Tibial nerve (tissue), 4 donors: ENCODE data around the gene ZNF575. TPM values are rescaled to one million over a fixed set of nuclear protein-coding genes. Genes with fewer than 3 reads are reported as not detected.

Experiments used
- DNase-seq, 2 donors: peaks; one replicate each; pipeline ENCODE4 v3.0.0-alpha.2; 2019; ENCODE audit warnings: low spot score in 2 of 2
- H3K27ac ChIP-seq, 4 donors: fragments of 200-600 bp; sonication (generic) in 3 of 4; one replicate each; pipeline ENCODE4 v1.5.1; 2017 to 2019; ENCODE audit warnings: mild to moderate bottlenecking in 1 of 4
- H3K27me3 ChIP-seq, 2 donors: fragments of 200-600 bp; sonication (generic) in 1 of 2; one replicate each; pipeline versions ENCODE4 v1.5.1 to v1.6.0; 2017 to 2019
- H3K36me3 ChIP-seq, 3 donors: fragments of 200-600 bp; sonication (generic); one replicate each; pipeline ENCODE4 v1.5.1; 2018 to 2019
- H3K4me1 ChIP-seq, 4 donors: fragments of 200-600 bp; sonication (generic) in 3 of 4; one replicate each; pipeline ENCODE4 v1.5.1; 2017 to 2019
- H3K4me3 ChIP-seq, 4 donors: fragments of 200-600 bp; sonication (generic) in 3 of 4; one replicate each; pipeline ENCODE4 v1.5.1; 2017 to 2019; ENCODE audit warnings: mild to moderate bottlenecking in 1 of 4, moderate library complexity in 1 of 4
- H3K9me3 ChIP-seq, 4 donors: fragments of 200-600 bp; sonication (generic) in 3 of 4; one replicate each; pipeline ENCODE4 v1.5.1; 2017 to 2019
- EP300 ChIP-seq, 2 donors: sonication (generic); formaldehyde crosslinking; IDR thresholded peaks; one replicate each; pipeline ENCODE4 v1.6.1; 2017; ENCODE audit warnings: antibody characterized with exemption in 2 of 2, mild to moderate bottlenecking in 1 of 2
- POLR2A ChIP-seq, 2 donors: fragments of 450-650 bp; IDR thresholded peaks; one replicate each; pipeline ENCODE4 v1.6.1; 2017; ENCODE audit warnings: antibody characterized with exemption in 2 of 2, mild to moderate bottlenecking in 2 of 2, moderate library complexity in 2 of 2
- WGBS, 2 donors: methylation state at CpG; one replicate each; pipeline ENCODE4 v1.1.5; 2018; 5-methylcytosine and 5-hydroxymethylcytosine counted together
- total RNA-seq, 4 donors: library from RNA; depleted of rRNA; stranded (reverse); fragments of >200 nt; gene quantifications; one replicate each; pipeline ENCODE4 v1.1.0, GENCODE V29; 2016
- TF ChIP-seq, protein P1 (sequence below), 5 experiments: fragments of 200-600 bp in 3 of 5; fragments of 450-650 bp in 2 of 5; sonication (generic) in 3 of 5; IDR thresholded peaks; one replicate each; pipeline ENCODE4 v1.5.1; 2016 to 2019; ENCODE audit warnings: antibody characterized with exemption in 5 of 5, mild to moderate bottlenecking in 3 of 5, moderate library complexity in 2 of 5

ZNF575 gene
- total RNA-seq, 4 donors from 2014 or later = 0.60 to 0.63 TPM; not detected in 2

DNA sequence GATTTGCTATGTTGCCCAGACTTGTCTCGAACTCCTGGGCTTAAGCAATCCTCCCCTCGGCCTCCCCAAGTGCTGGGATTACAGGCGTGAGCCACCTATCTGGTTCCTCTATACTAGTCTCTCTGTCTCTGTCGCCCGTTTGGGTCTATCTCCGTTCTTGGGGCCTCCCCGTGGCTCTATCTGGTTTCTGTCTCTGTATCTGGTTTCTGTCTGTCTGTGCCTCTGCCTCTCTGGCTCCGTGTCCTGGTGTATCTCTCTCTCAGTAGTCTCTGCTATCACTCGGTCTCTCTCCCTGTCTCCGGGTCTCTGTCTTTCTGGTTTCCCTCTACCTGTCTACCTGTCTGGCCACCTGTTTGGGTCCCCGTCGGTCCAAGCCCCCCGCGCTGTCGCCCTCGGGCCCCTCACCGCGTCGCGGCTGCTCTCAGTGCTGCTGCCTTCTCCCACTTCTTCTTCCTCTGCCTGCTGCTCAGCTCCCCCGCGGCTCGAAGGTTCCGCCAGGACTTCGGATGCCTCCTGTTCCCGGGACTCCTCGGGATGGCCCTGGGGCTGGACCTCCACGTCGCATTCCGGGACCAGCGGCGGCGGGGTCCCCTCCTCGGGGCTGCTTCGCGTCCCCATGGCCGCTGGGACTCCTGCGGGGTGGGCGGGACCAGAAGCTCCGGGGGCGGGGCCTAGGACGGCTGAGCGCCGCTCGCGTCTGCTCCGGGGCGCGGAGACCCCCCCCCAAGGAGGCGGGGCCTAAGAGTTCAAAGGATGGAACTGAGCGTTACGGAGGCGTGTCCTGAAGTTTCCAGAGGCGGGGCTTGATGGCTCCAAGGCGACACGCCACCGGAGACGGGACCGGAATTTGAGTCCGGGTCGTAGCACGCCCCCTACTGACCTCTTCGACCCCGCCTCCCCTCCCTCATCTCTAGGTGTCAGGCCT lies 29.2 kb upstream of the ZNF575 start:
- WGBS, 2 donors = 3% methylated on average over 31 to 38 of the region's 64 CpGs
- TF ChIP-seq POLR2A (IDR thresholded peaks at IDR 0.05) (peak in 1 of 2 donors; percentile 89), EP300 (IDR thresholded peaks at IDR 0.05) (peak; percentile 61 to 89)
- TF ChIP-seq, protein P1, sequence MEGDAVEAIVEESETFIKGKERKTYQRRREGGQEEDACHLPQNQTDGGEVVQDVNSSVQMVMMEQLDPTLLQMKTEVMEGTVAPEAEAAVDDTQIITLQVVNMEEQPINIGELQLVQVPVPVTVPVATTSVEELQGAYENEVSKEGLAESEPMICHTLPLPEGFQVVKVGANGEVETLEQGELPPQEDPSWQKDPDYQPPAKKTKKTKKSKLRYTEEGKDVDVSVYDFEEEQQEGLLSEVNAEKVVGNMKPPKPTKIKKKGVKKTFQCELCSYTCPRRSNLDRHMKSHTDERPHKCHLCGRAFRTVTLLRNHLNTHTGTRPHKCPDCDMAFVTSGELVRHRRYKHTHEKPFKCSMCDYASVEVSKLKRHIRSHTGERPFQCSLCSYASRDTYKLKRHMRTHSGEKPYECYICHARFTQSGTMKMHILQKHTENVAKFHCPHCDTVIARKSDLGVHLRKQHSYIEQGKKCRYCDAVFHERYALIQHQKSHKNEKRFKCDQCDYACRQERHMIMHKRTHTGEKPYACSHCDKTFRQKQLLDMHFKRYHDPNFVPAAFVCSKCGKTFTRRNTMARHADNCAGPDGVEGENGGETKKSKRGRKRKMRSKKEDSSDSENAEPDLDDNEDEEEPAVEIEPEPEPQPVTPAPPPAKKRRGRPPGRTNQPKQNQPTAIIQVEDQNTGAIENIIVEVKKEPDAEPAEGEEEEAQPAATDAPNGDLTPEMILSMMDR (IDR thresholded peaks at IDR 0.05) = no peak
- H3K27ac ChIP-seq = peak overlapping the region; percentile 82 to 94 (median 92)

DNA sequence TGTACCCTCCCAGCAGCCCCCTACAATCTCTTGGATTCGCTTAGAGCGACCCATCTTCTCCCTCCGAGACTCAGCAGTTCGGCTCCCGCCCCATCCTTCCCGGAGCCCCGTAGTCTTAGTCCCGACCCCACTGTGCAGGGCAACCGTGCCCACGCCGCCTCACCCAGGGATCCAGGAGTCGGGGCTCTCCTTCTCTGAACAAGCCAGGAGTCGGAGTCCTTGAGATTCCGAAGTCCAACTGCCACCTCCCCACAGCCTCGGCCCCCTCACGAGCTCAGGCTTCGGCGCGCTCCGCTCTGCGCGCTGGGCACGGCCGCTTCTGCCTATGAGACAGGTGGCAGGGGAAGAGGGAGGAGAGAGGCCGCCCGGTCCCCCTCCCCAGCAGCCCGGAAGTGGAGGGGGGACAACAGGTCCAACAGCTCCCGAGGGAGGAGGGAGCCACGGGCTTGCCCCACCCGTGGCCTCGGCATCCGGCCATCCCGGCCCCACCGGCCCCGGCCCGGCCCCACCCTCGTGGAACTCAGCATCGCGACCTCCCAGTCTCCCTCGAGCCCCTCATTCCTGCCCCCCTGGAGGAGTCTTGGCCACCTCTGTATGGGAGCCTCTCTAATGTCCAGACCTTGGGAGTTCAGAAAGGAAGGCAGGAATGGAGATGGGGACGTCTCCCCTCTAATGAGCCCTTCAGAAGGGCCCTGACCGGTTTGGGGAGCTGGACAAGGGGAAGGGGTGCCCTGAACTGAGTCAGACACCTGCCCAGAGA lies 28.4 kb upstream of the ZNF575 start, which contains the start of gene PHLDB3:
PHLDB3 (minus strand) TSS at position 321 of the 760 bp plus-strand sequence. CDS start 628 bp downstream, outside the sequence.
- peaks cover 0 to 36% (median 9%) of the 10 kb centered on the region in 3 donors for H3K36me3 ChIP-seq
- TF ChIP-seq POLR2A (IDR thresholded peaks at IDR 0.05) = no peak
- TF ChIP-seq EP300 (IDR thresholded peaks at IDR 0.05) = no peak
- TF ChIP-seq, protein P1 (IDR thresholded peaks at IDR 0.05) = no peak
- no peak for DNase-seq
- no peaks in the 10 kb centered on the region for H3K27me3 ChIP-seq
- H3K4me3 ChIP-seq = peak within 1 kb of the TSS; percentile 62 to 93 (median 78)
- peaks cover 0 to 32% (median 12%) of the 10 kb centered on the region in 4 donors for H3K4me1 ChIP-seq
- peak within 1 kb of the TSS; percentile 82 to 94 (median 92) for H3K27ac ChIP-seq
- H3K9me3 ChIP-seq = no peaks in the 10 kb centered on the region
- 2% methylated on average over 28 to 34 of the region's 42 CpGs for WGBS, 2 donors

More for the DNA sequence above, 29.2 kb upstream of the ZNF575 start:
- Histone ChIP-seq H3K4me1 (peaks cover 0 to 32% (median 12%) of the 10 kb centered on the region in 4 donors), H3K36me3 (peaks cover 0 to 30% (median 9%) of the 10 kb centered on the region in 3 donors), H3K27me3 (no peaks in the 10 kb centered on the region), H3K9me3 (no peaks in the 10 kb centered on the region), H3K4me3 (peak overlapping the region; percentile 62 to 93 (median 78))
- DNase-seq = peak; percentile 98

DNA sequence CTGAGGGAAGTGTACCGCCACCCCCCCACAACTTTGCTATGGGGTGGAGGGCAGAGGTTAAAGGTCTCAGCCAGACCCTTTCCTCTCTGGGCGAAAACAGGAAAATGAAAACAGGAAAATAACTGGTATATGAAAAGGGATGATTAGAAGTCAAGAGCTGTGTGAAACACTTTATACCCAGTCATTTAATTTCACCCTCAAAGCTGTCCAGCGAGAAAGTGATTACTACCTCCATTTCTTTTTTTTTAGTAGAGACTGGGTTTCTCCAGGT lies 27.9 kb upstream of the ZNF575 start:
- Histone ChIP-seq H3K9me3 (no peaks in the 10 kb centered on the region), H3K4me1 (peaks cover 0 to 32% (median 12%) of the 10 kb centered on the region in 4 donors), H3K27ac (peak overlapping the region in 3 of 4 donors; percentile 91 to 94 (median 92)), H3K27me3 (no peaks in the 10 kb centered on the region), H3K36me3 (peaks cover 0 to 42% (median 9%) of the 10 kb centered on the region in 3 donors), H3K4me3 (peak overlapping the region in 2 of 4 donors; percentile 62 to 93)
- TF ChIP-seq POLR2A (IDR thresholded peaks at IDR 0.05) (no peak), EP300 (IDR thresholded peaks at IDR 0.05) (no peak)
- TF ChIP-seq, protein P1 (IDR thresholded peaks at IDR 0.05) = no peak
- WGBS, 2 donors = 58 to 73% methylated on average over 3 of the region's 3 CpGs
- DNase-seq = no peak

DNA sequence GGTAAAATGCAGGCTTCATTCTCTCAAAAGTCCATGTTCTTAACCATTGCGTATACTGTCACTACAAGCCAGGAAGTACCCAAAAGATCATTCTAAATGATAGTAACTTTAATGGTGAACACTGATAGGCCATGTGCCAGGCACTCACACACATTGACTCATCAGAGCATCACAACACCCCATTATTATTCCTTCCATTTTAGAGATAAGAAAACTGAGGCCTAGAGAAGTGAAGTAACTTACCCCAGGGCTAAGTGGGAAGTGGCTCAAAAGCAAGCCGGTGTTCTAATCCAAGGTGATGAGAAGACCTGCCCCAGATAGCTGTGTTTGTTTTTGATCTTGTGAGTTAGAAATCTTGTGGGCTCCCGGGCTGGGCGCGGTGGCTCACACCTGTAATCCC lies 27.0 kb upstream of the ZNF575 start:
- no peak for TF ChIP-seq POLR2A (IDR thresholded peaks at IDR 0.05)
- TF ChIP-seq, protein P1 (IDR thresholded peaks at IDR 0.05) = no peak
- TF ChIP-seq EP300 (IDR thresholded peaks at IDR 0.05) = no peak
- no peaks in the 10 kb centered on the region for H3K27me3 ChIP-seq
- H3K27ac ChIP-seq = no peak overlapping the region
- H3K36me3 ChIP-seq = peaks cover 0 to 50% (median 9%) of the 10 kb centered on the region in 3 donors
- no peak for DNase-seq
- 94% methylated on average over 5 of the region's 5 CpGs for WGBS, 2 donors
- no peak overlapping the region for H3K4me3 ChIP-seq
- H3K4me1 ChIP-seq = peaks cover 0 to 32% (median 12%) of the 10 kb centered on the region in 4 donors
- no peaks in the 10 kb centered on the region for H3K9me3 ChIP-seq
